HG03521 (cell line): Measurements from ENCODE around the gene IFNK.

Experiments used
- ATAC-seq: cut with Tn5 transposase; IDR thresholded peaks from one replicate; pipeline ENCODE4 v1.9.1; 2021; ENCODE audit warnings: mild to moderate bottlenecking, moderate library complexity; ENCODE audit not compliant: unreplicated experiment

Gene IFNK

DNA sequence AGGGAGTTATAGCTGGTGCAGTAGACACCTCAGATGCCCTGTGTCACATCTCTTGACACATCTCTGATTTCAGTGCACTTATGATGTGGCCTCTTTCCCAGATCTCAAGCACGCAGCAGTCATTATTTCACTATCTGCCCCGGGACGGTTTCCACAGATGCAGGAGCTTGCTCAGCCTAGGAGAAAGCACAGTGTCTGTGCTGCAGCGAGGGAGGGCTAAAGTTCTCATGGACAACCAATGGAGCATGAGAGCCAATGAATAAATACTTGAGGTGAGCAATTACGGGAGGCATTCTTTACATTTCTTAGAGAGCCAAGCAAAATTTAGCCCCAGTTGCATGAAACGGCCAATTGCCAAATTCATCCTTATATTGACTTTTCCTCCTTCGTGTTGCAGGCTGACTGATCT, 12.9 kb downstream of the IFNK start:
- ATAC-seq: no peak

DNA sequence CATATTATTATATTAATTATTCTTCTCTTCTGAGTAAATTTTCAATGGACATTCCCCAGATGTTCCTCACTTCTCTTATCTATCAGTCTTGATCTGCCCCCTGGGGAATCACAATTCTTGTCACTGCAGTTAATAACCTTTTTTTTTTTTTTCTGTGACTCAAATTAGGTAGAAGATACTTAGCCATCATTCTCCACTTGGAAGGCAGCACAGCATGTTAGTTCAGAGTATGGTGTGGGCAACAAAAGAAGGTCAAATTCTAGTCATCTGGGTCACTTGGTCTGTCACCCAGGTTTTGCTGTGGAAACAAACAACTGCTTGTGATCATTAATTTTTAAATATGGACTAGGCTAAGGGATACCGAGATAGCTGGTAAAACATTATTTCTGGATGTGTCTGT, 13.7 kb downstream of the IFNK start:
- no peak for ATAC-seq

GRCh38 chr9:27538647-27539046, 14.6 kb downstream of the IFNK start:
- ATAC-seq: peak; percentile 38

- no peak for ATAC-seq
Measured at GRCh38 chr9:27539479-27540441, 15.7 kb downstream of the IFNK start.

DNA sequence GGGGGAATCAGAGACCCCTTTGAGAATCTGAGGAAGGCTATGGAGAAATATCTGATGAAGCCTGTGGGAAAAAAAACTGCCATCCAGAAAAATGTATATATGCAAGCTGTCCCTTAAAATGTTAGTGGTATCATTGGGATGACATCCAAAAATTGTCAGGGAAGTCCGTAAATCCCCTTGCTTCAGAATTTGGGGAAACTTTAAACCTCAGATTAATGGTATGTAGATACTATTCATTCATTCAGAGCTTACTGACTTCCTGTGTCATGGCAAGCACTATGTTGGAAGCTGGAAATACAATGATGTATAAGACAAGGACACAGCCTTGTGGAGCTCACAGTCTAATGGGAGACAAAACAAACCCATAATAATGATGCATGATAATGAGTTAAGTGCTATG, 16.4 kb downstream of the IFNK start:
- ATAC-seq: no peak

- ATAC-seq: no peak
Measured at GRCh38 chr9:27541740-27542139, 17.6 kb downstream of the IFNK start.

DNA sequence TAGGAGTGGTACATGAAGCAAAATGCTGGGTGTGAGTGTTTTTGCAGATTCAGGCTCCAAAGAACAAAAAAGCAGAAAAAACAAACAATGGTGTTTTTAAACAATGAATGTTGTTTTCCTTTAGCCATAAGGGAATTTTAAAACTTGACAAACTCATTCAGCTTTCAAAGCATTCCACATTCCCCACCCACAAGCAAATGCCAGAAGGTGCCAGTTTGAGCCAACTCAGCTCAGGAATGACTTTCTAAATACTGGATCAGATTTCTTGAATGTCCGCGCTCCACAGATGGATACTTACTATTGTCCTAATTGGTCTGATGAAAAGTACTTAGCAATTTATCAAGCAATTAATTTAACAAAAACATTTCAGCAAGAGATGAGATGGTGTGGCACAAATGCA, 18.4 kb downstream of the IFNK start:
- no peak for ATAC-seq

- no peak for ATAC-seq
Measured at GRCh38 chr9:27545471-27545870, 21.4 kb downstream of the IFNK start.

DNA sequence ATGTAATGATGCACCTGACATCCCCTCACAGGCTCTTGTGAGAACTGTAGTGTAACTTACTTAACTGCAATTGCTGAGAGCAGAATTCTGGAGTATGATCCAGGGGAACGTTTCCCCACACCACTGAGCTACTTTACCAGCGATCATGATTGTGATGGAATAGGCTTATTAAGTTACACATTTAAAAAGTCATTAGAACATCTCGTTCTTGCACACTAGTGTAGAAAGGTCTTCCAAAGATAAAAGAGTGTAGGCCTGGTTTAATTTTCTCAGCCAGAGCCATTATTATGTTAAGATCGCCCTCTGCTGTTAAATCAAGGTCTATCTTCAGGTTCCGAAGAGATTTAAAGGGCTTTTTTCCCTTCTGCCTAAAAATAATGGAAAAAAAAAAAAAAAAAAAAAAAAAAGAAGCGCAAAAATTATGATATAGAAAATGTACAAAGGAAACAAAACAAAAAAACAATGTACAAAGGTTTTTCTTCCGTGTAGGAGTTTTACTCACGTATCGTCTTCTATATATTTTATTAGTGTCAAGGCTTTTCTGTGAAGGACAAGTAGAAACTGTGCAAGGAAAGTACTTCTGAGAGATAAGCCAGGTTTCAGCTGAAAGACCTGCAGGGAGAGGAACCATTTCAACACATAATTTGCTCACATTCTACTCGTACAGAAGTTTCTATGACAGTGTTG, 24.1 kb downstream of the IFNK start:
- no peak for ATAC-seq

DNA sequence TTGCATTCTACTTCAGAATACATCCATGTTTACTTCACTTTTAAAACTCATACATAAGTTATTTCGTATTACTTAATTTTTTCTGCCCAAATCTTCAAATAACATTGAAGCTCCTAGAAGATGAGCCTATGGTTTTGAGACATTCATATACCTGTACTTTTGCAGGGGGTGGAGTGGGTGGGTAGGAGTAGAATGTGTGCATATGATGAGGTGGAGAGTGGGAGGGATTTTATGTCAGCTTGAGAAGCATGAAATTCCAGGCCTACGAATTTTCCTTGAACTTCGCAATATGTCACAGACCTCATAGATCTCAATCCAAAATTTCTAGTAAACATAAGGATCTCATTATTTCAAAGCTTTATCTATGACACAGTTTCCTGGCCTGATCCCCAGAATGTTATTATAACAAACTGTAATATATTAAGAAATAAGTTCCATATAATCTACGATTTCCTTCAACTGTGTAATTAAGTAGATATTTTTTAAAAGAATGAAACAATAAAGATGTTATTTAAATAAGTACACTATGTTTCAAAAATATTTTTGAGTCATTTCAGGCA, 25.2 kb downstream of the IFNK start:
- no peak for ATAC-seq

DNA sequence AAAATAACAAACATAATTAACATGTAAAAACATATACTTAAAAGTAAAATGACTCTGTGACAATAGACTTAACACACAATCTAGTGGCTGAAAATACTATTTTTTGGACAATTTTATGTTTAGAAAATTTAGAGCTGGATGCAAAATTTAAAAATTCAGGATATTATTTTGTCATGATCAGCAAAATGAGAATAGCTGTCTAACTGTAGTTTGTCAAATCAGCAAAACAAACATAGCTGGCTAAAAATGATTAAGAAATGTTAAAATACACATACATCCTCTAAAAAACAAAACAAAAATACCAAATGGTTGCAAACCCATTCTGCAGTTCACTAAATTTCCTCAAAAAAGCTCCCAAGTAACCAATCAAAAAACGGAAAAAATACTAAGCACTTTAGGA, 30.6 kb downstream of the IFNK start:
- no peak for ATAC-seq

- ATAC-seq: no peak
Measured at GRCh38 chr9:27556470-27556869, 32.4 kb downstream of the IFNK start.

GRCh38 chr9:27558307-27558706, 34.2 kb downstream of the IFNK start:
- ATAC-seq: no peak

- no peak for ATAC-seq
Measured at GRCh38 chr9:27560457-27560856, 36.4 kb downstream of the IFNK start.

DNA sequence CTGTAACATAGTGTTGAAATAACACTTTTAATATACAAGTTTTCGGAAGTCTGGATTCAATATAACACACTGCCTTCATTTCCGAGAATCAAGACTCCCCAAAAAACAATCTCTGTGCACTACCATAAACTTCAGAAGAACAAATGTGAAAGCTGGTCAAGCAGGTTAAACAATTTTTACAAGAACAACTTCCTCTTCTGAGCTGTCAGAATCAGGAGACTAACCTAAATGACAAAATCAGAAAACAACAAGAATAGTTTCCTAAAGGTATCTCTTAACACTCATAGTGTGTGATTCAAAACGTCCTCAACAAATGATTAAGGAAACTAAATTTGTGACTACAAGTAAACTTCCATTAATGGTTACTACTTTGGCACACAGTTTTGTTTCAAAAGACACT, 37.6 kb downstream of the IFNK start:
- peak; percentile 54 for ATAC-seq

- ATAC-seq: no peak
Measured at GRCh38 chr9:27563738-27564430, 39.8 kb downstream of the IFNK start.

GRCh38 chr9:27564670-27565069, 40.6 kb downstream of the IFNK start:
- no peak for ATAC-seq

GRCh38 chr9:27565696-27566095, 41.6 kb downstream of the IFNK start:
- no peak for ATAC-seq

GRCh38 chr9:27566118-27566517, 42.0 kb downstream of the IFNK start:
- no peak for ATAC-seq

- ATAC-seq: no peak
Measured at GRCh38 chr9:27569406-27569805, 45.3 kb downstream of the IFNK start.

- ATAC-seq: no peak
Measured at GRCh38 chr9:27571011-27571410, 46.9 kb downstream of the IFNK start.
